NCI-H146 treated with DMSO at 0.1 percent for 48 hours (cell line): Measurements from ENCODE around the gene POLD1.

Experiments used
- DNase-seq: peaks from one replicate; lab custom pipeline; 2025; ENCODE audit not compliant: unreplicated experiment; lab: John Stamatoyannopoulos, UW

POLD1 gene

DNA sequence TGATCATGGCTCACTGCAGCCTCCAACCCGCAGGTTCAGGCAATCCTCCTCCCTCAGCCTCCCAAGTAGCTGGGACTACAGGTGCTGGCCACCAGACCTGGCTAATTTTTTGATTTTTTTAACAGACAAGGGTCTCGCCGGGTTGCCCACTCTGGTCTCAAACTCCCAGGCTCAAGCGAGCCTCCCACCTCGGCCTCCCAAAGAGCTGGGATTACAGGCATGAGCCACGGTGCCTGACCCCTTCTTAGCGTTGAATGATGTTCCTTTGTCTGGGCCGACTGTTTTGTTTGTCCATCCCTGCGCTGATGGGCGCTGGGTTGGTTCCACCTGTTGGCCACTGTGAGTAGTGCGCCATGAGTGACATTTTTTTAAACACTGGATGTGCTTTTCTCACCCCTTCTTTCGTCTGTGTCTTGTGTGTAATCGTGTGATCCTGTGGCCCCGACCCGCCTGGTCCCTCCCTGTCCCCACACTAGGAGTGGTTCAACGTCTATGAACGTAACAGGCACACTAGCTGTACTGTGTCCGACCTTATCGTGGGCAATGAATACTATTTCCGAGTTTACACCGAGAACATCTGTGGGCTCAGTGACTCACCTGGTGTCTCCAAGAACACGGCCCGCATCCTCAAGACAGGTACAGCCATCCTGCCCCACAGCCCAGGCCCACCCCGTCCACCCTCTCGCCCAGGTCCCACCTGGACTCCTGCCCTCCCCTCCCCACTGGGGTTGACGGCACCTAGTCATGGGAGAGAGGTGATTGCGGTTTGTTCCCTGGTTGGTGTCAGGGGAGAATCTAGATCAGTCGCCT, 77.1 kb downstream of the POLD1 start:
- DNase-seq, result peak; percentile 74

GRCh38 chr19:50462970-50463369, 78.8 kb downstream of the POLD1 start:
- no peak for DNase-seq

DNA sequence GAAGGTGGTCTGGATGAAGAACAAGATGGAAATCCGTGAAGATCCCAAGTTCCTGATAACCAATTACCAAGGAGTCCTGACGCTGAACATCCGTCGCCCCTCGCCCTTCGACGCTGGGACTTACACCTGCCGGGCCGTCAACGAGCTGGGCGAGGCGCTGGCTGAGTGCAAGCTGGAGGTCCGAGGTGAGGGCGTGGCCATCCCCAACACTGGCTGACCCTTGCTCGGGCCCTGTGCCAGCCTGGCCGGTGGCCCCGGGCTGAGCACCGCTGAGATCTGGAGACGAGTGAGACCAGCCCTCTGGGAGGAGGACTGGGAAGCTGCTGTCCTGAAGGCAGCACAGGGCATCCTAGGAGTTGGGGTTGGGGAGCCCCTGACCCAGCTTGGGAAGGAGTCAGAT, 80.2 kb downstream of the POLD1 start:
- no peak for DNase-seq

DNA sequence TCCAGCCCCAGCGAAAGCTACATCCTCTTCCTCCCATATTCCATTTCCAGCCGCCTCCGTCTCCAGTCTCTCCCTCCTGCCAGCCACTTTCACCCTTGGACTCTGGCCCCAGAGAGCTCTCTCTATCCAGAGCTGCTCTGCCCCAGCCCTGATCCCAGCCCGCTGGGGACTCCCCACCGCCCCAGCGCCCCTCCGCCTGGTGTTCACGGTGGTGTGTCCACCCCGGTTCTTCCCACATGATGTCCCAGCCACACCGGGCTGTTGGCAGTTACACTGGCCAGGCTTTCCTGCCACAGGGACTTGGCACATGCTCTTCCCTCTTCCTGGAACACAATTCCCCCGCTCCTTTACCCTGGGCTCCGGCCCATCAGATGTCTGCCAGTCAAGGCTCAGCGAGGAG, 80.9 kb downstream of the POLD1 start:
- no peak for DNase-seq

DNA sequence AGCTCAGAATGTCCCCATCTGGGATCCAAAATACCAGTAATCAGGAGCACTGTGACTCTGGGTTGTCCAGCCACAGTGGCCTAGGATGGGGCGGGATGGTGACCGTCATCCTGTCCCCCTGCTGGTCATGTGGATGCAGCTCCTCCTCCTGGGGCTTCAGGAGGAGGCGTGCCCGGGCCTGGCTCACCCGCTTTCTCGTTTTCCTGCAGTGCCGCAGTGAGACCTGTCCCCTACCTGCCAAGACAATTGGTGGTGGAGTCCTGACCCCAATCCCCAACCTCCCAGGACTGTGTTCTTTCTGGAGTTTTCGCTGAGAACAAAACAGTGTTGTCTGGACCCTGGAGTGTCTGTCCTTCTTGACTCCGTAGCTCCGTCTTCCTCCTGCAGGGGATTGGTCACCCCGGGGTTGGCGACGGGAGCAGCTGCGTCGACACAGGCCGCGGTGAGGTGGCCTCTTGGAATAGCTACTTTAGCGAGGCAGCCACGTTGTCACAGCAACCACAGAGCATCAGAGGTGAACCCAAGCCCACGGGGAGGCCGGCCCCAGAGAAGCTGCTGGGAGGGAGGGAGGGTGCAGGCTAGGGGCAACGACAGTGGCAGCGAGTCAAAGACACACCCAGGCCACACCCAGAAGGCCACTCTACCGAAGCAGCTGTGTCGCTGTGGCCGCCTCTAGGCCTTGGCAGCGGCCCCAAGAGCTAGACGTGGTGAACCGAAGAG, 82.0 kb downstream of the POLD1 start:
- peak; percentile 49 for DNase-seq

GRCh38 chr19:50466706-50467039, 82.5 kb downstream of the POLD1 start:
- DNase-seq, result no peak

DNA sequence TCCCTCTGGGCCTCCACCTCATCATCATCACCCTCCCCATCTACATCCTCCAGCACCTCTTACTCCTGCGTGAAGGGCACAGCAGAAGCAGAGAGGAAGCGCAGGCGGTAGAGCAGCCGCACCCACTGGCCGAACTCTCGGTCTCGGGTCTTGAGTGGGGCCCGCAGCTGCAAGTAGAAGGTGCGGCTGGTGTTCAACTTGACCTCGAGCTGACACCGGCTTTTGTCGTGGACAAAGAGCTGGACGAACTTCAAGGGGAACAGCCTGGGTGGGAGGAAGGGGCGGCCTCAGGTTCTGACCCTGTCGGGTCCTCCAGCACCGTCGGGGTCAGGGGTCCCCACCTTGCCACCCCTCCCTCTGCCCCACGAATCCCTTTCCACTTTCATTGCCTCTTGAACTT, 83.4 kb downstream of the POLD1 start:
- no peak for DNase-seq
